Suprapubic skin (tissue), 4 donors: ENCODE measurements around the gene SPCS3. TPM values are rescaled to one million over a fixed set of nuclear protein-coding genes. Genes with fewer than 3 reads are reported as not detected.

Experiments
- DNase-seq, 2 donors: peaks; one replicate each; pipeline ENCODE4 v3.0.0-alpha.2; 2019; ENCODE audit warnings: low spot score in 2 of 2
- H3K27ac ChIP-seq: fragments of 200-600 bp; sonication (generic); one replicate; pipeline ENCODE4 v1.5.1; 2019
- H3K27me3 ChIP-seq: fragments of 200-600 bp; sonication (generic); one replicate; pipeline ENCODE4 v1.5.1; 2019
- H3K36me3 ChIP-seq: fragments of 200-600 bp; sonication (generic); one replicate; pipeline ENCODE4 v1.5.1; 2019
- H3K4me1 ChIP-seq: fragments of 200-600 bp; sonication (generic); one replicate; pipeline ENCODE4 v1.5.1; 2019
- H3K4me3 ChIP-seq: fragments of 200-600 bp; sonication (generic); one replicate; pipeline ENCODE4 v1.5.1; 2019; ENCODE audit warnings: mild to moderate bottlenecking
- H3K9me3 ChIP-seq: fragments of 200-600 bp; sonication (generic); one replicate; pipeline ENCODE4 v1.5.1; 2019
- EP300 ChIP-seq: sonication (generic); formaldehyde crosslinking; IDR thresholded peaks from one replicate; pipeline ENCODE4 v1.6.1; 2017; ENCODE audit warnings: antibody characterized with exemption
- POLR2A ChIP-seq, 2 donors: fragments of 450-650 bp; IDR thresholded peaks; one replicate each; pipeline ENCODE4 v1.6.1; 2017; ENCODE audit warnings: antibody characterized with exemption in 2 of 2, mild to moderate bottlenecking in 2 of 2, moderate library complexity in 2 of 2
- POLR2AphosphoS5 ChIP-seq, 3 donors: sonication (generic); formaldehyde crosslinking; IDR thresholded peaks; one replicate each; pipeline ENCODE4 v1.6.1; 2017; ENCODE audit warnings: antibody characterized with exemption in 3 of 3
- WGBS: methylation state at CpG from one replicate; pipeline ENCODE4 v1.1.5; 2018; 5-methylcytosine and 5-hydroxymethylcytosine counted together
- total RNA-seq, 4 donors: library from RNA; depleted of rRNA; stranded (reverse); fragments of >200 nt; gene quantifications; one replicate each; pipeline ENCODE4 v1.1.0, GENCODE V29; 2016
- TF ChIP-seq, protein P1 (sequence below), 2 donors: fragments of 200-600 bp in 1 of 2; fragments of 450-650 bp in 1 of 2; sonication (generic) in 1 of 2; IDR thresholded peaks; one replicate each; pipeline ENCODE4 v1.5.1; 2016 to 2019; ENCODE audit warnings: antibody characterized with exemption in 2 of 2, mild to moderate bottlenecking in 1 of 2, moderate library complexity in 1 of 2

SPCS3 gene
- total RNA-seq: 10 to 100 TPM; 48.3 to 57.4 (median 55.9) TPM

DNA sequence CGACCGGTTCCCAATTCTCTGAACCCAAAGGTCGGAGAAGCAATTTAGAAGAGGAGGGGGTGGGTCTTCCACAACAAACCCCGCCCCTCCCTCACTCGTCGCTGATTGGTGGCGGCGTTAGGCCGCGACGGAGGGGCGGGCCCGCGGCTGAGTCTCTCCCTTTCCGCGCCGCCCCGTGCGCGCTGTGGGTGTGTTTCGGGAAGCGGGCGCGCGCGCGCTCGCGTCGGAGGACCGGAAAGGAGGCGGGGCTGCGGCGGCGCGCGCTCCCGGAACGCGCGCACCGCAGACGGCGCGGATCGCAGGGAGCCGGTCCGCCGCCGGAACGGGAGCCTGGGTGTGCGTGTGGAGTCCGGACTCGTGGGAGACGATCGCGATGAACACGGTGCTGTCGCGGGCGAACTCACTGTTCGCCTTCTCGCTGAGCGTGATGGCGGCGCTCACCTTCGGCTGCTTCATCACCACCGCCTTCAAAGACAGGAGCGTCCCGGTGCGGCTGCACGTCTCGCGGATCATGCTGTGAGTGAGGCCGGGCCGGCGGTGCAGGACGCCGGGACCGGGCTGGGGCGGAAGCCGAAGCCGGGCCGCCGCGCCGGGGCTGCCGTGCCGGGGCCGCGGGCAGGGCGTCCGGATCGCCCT is at the start of gene SPCS3:
TSS of gene SPCS3 (plus strand) at position 263 of the 636 bp plus-strand sequence. CDS start at position 374, 111 bp downstream.
- Histone ChIP-seq H3K4me1 (peaks cover 44% of the 10 kb centered on the region), H3K36me3 (no peaks in the 10 kb centered on the region), H3K9me3 (no peaks in the 10 kb centered on the region), H3K27me3 (no peaks in the 10 kb centered on the region), H3K4me3 (peak within 1 kb of the TSS; percentile 85), H3K27ac (peak within 1 kb of the TSS; percentile 96)
- TF ChIP-seq POLR2A (IDR thresholded peaks at IDR 0.05) (peak; percentile 66 to 75), POLR2AphosphoS5 (IDR thresholded peaks at IDR 0.05) (peak in 1 of 3 donors; percentile 75)
- TF ChIP-seq, protein P1, sequence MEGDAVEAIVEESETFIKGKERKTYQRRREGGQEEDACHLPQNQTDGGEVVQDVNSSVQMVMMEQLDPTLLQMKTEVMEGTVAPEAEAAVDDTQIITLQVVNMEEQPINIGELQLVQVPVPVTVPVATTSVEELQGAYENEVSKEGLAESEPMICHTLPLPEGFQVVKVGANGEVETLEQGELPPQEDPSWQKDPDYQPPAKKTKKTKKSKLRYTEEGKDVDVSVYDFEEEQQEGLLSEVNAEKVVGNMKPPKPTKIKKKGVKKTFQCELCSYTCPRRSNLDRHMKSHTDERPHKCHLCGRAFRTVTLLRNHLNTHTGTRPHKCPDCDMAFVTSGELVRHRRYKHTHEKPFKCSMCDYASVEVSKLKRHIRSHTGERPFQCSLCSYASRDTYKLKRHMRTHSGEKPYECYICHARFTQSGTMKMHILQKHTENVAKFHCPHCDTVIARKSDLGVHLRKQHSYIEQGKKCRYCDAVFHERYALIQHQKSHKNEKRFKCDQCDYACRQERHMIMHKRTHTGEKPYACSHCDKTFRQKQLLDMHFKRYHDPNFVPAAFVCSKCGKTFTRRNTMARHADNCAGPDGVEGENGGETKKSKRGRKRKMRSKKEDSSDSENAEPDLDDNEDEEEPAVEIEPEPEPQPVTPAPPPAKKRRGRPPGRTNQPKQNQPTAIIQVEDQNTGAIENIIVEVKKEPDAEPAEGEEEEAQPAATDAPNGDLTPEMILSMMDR (IDR thresholded peaks at IDR 0.05): no peak
- DNase-seq: peak; percentile 96 to 97
- under 1% methylated on average over 29 of the region's 94 CpGs for WGBS

DNA sequence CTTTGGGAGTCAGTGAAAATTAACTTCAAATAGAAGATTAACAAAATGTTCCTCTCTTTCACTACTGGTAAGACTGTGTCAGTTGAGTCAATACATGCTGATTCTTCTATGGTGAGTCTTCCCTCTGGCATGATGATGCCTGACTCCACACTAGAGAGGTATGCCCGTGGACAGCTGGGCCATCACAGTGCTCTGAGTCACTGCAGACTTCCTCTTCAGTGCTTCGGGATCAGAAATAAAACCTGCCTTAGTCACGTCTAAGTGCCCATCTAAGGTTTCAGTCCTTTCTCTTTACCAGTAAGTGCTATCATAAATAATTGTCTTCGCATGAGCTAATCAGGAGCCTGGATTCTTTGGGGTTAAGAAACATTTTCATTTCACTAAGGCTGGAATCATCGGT is 49.1 kb upstream of the SPCS3 start:
- TF ChIP-seq, protein P1 (IDR thresholded peaks at IDR 0.05): no peak
- TF ChIP-seq POLR2A (IDR thresholded peaks at IDR 0.05) (no peak), EP300 (no peak), POLR2AphosphoS5 (IDR thresholded peaks at IDR 0.05) (no peak)
- Histone ChIP-seq H3K27ac (no peak overlapping the region), H3K4me1 (peaks cover 4% of the 10 kb centered on the region), H3K36me3 (no peaks in the 10 kb centered on the region), H3K27me3 (no peaks in the 10 kb centered on the region), H3K4me3 (no peak overlapping the region), H3K9me3 (no peaks in the 10 kb centered on the region)
- WGBS: 54% methylated on average over 5 of the region's 5 CpGs
- DNase-seq: no peak

DNA sequence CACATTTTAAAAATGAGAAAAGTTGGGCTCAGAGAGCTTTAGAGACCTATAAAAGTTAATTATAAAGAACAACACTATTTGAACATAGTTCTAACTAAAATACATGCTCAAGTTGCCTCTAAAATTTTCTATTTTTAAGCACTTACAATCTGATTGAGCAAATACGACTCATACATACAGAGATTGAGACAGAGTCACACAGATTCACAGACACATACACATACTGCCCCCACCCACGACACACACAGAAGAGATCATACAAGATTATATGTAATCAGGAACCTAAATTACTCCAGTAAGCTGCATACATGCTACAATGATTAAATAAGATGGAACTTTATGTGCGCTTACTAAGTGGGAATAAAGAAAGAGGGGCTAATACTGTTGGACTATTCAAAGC is 48.0 kb upstream of the SPCS3 start:
- H3K9me3 ChIP-seq: no peaks in the 10 kb centered on the region
- TF ChIP-seq, protein P1 (IDR thresholded peaks at IDR 0.05): no peak
- TF ChIP-seq EP300: no peak
- TF ChIP-seq POLR2AphosphoS5 (IDR thresholded peaks at IDR 0.05): no peak
- no peak for TF ChIP-seq POLR2A (IDR thresholded peaks at IDR 0.05)
- H3K27ac ChIP-seq: no peak overlapping the region
- H3K4me3 ChIP-seq: no peak overlapping the region
- H3K36me3 ChIP-seq: no peaks in the 10 kb centered on the region
- H3K4me1 ChIP-seq: peaks cover 4% of the 10 kb centered on the region
- no peak for DNase-seq
- WGBS: 77% methylated on average over 3 of the region's 3 CpGs
- no peaks in the 10 kb centered on the region for H3K27me3 ChIP-seq

DNA sequence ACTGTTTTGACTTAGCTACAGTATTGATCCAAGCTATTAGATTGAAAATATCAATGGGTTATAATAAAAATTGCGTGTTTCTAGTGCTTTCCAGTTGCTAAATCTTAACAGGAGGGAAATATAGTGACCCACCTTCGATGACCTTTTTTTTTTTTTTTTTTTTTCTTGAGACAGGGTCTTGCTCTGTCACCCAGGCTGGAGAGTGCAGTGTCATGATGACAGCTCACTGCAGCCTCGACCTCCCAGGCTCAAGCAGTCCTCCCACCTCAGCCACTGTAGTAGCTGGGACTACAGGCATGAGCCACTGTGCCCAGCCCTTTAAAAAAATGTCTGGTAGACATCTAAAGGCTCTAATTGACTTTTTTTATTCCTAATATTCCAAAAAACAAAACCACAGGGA is 47.0 kb upstream of the SPCS3 start:
- WGBS: 76% methylated on average over 3 of the region's 3 CpGs
- Histone ChIP-seq H3K27me3 (no peaks in the 10 kb centered on the region), H3K9me3 (no peaks in the 10 kb centered on the region), H3K27ac (no peak overlapping the region), H3K4me3 (no peak overlapping the region), H3K4me1 (peaks cover 4% of the 10 kb centered on the region), H3K36me3 (no peaks in the 10 kb centered on the region)
- no peak for TF ChIP-seq POLR2A (IDR thresholded peaks at IDR 0.05)
- no peak for TF ChIP-seq EP300
- TF ChIP-seq, protein P1 (IDR thresholded peaks at IDR 0.05): no peak
- no peak for TF ChIP-seq POLR2AphosphoS5 (IDR thresholded peaks at IDR 0.05)
- DNase-seq: no peak

DNA sequence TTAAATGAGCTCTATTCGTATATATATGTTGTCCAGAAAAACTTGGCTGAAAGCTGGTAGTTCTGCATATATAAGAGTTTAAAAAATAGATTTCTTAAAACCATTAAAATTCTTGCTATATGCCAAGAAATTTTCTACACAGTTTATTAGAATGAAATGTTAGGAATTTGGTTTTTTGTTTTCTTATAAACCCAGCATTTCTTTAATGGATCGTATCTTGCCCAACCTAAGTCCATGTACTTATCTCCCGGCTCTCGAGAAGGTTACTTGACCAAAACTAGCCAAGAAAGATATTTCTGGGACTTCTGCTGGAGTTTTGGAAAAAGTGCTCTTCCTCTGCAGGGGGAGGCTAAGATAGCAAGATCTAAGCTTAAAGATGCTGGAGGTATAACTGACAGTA is 46.0 kb upstream of the SPCS3 start:
- TF ChIP-seq, protein P1 (IDR thresholded peaks at IDR 0.05): no peak
- no peak for TF ChIP-seq POLR2A (IDR thresholded peaks at IDR 0.05)
- Histone ChIP-seq H3K27me3 (no peaks in the 10 kb centered on the region), H3K27ac (no peak overlapping the region), H3K36me3 (no peaks in the 10 kb centered on the region), H3K4me1 (peaks cover 4% of the 10 kb centered on the region), H3K9me3 (no peaks in the 10 kb centered on the region), H3K4me3 (no peak overlapping the region)
- no peak for DNase-seq
- WGBS: 86% methylated on average over 4 of the region's 4 CpGs
